HEK293 (cell line): ENCODE results near the gene PHAF1.

Experiments used
- CTCF ChIA-PET: fragments of 350-600 bp; formaldehyde crosslinking; extraction: SDS; loops from one replicate; lab custom pipeline; 2021; ENCODE audit warnings: antibody characterized with exemption; lab: Yijun Ruan, JAX
- POLR2A ChIA-PET: fragments of 300-600 bp; formaldehyde crosslinking; extraction: SDS; loops from one replicate; lab custom pipeline; 2020; ENCODE audit warnings: antibody characterized with exemption, inconsistent platforms; lab: Yijun Ruan, JAX
- H3K27ac ChIP-seq: fragments of 200-500 bp; sonication (Bioruptor generic); 2 replicates; pipeline ENCODE4 v1.5.1; 2014; ENCODE audit warnings: low read depth, low read length, control low read depth, inconsistent platforms; ENCODE audit errors: extremely low read depth
- H3K36me3 ChIP-seq, 2 experiments: fragments of 200-500 bp in 1 of 2; sonication (Bioruptor generic) in 1 of 2; 1 replicate in 1 of 2; 2 replicates in 1 of 2; pipeline ENCODE4 v1.5.1; 2014 to 2017; ENCODE audit warnings: inconsistent platforms in 2 of 2, low read length in 2 of 2; ENCODE audit not compliant: control insufficient read depth in 2 of 2, insufficient read depth in 1 of 2
- H3K4me1 ChIP-seq: fragments of 200-500 bp; sonication (Bioruptor generic); 2 replicates; pipeline ENCODE4 v1.5.1; 2014; ENCODE audit warnings: mild to moderate bottlenecking, low read length, inconsistent platforms; ENCODE audit not compliant: control insufficient read depth, insufficient read depth
- H3K4me3 ChIP-seq: 2 replicates; pipeline ENCODE4 v1.5.1; 2011; ENCODE audit warnings: low read depth, mild to moderate bottlenecking, control low read depth, low read length, moderate library complexity
- H3K9me3 ChIP-seq: fragments of 200-500 bp; sonication (Bioruptor generic); 2 replicates; pipeline ENCODE4 v1.5.1; 2014; ENCODE audit warnings: low read depth, low read length, inconsistent platforms; ENCODE audit not compliant: control insufficient read depth, insufficient read depth
- CTCF ChIP-seq: fragments of 450-650 bp; formaldehyde crosslinking; IDR thresholded peaks from 2 replicates; pipeline ENCODE4 v1.5.1; 2016; ENCODE audit warnings: missing biosample characterization, missing genetic modification characterization
- HOXD13 ChIP-seq: sonication (generic); formaldehyde crosslinking; IDR thresholded peaks from 2 replicates; pipeline ENCODE4 v1.8.0; 2022; ENCODE audit warnings: missing genetic modification reagents, borderline replicate concordance
- KLF9 ChIP-seq: fragments of 450-650 bp; formaldehyde crosslinking; IDR thresholded peaks from 2 replicates; pipeline ENCODE4 v1.5.1; 2016; ENCODE audit warnings: missing biosample characterization, missing genetic modification characterization, low read depth
- ZBTB17 ChIP-seq: fragments of 450-650 bp; formaldehyde crosslinking; IDR thresholded peaks from 2 replicates; pipeline ENCODE4 v1.5.1; 2016; ENCODE audit warnings: missing biosample characterization, missing genetic modification characterization
- ZBTB44 ChIP-seq: fragments of 450-650 bp; IDR thresholded peaks from 2 replicates; pipeline ENCODE4 v1.5.1; 2018; ENCODE audit warnings: missing biosample characterization, mild to moderate bottlenecking, missing genetic modification characterization
- ZBTB6 ChIP-seq: fragments of 450-650 bp; formaldehyde crosslinking; IDR thresholded peaks from 2 replicates; pipeline ENCODE4 v1.5.1; 2017; ENCODE audit warnings: missing biosample characterization, missing genetic modification characterization
- ZFP37 ChIP-seq: fragments of 450-650 bp; formaldehyde crosslinking; IDR thresholded peaks from 2 replicates; pipeline ENCODE4 v1.5.1; 2016; ENCODE audit warnings: missing biosample characterization, missing genetic modification characterization
- ZNF561 ChIP-seq: fragments of 450-650 bp; IDR thresholded peaks from 2 replicates; pipeline ENCODE4 v1.5.1; 2018; ENCODE audit warnings: missing biosample characterization, missing genetic modification characterization, borderline replicate concordance
- ZNF654 ChIP-seq: fragments of 450-650 bp; formaldehyde crosslinking; IDR thresholded peaks from 2 replicates; pipeline ENCODE4 v1.5.1; 2016; ENCODE audit warnings: low read depth, missing biosample characterization, missing genetic modification characterization
- ZNF660 ChIP-seq: fragments of 450-650 bp; IDR thresholded peaks from 2 replicates; pipeline ENCODE4 v1.5.1; 2018; ENCODE audit warnings: missing biosample characterization, mild to moderate bottlenecking, missing genetic modification characterization
- ZNF692 ChIP-seq: fragments of 450-650 bp; formaldehyde crosslinking; IDR thresholded peaks from 2 replicates; pipeline ENCODE4 v1.5.1; 2016; ENCODE audit warnings: missing biosample characterization, missing genetic modification characterization
- ZNF785 ChIP-seq: fragments of 450-650 bp; formaldehyde crosslinking; IDR thresholded peaks from 2 replicates; pipeline ENCODE4 v1.5.1; 2016; ENCODE audit warnings: missing biosample characterization, missing genetic modification characterization
- ZSCAN30 ChIP-seq: fragments of 450-650 bp; IDR thresholded peaks from 2 replicates; pipeline ENCODE4 v1.5.1; 2018; ENCODE audit warnings: missing biosample characterization, mild to moderate bottlenecking, missing genetic modification characterization, moderate library complexity
- TF ChIP-seq, protein P1 (sequence below): fragments of 450-650 bp; formaldehyde crosslinking; optimal IDR thresholded peaks from 2 replicates; pipeline ENCODE3; 2016; ENCODE audit warnings: missing biosample characterization, mild to moderate bottlenecking, missing genetic modification characterization
- TF ChIP-seq, protein P2 (sequence below): fragments of 450-650 bp; formaldehyde crosslinking; IDR thresholded peaks from 2 replicates; pipeline ENCODE4 v1.5.1; 2016; ENCODE audit warnings: missing biosample characterization, missing genetic modification characterization
- TF ChIP-seq, protein P3 (sequence below): fragments of 450-650 bp; formaldehyde crosslinking; IDR thresholded peaks from 2 replicates; pipeline ENCODE4 v1.5.1; 2017; ENCODE audit warnings: missing biosample characterization, mild to moderate bottlenecking, missing genetic modification characterization, moderate library complexity

Gene PHAF1

DNA sequence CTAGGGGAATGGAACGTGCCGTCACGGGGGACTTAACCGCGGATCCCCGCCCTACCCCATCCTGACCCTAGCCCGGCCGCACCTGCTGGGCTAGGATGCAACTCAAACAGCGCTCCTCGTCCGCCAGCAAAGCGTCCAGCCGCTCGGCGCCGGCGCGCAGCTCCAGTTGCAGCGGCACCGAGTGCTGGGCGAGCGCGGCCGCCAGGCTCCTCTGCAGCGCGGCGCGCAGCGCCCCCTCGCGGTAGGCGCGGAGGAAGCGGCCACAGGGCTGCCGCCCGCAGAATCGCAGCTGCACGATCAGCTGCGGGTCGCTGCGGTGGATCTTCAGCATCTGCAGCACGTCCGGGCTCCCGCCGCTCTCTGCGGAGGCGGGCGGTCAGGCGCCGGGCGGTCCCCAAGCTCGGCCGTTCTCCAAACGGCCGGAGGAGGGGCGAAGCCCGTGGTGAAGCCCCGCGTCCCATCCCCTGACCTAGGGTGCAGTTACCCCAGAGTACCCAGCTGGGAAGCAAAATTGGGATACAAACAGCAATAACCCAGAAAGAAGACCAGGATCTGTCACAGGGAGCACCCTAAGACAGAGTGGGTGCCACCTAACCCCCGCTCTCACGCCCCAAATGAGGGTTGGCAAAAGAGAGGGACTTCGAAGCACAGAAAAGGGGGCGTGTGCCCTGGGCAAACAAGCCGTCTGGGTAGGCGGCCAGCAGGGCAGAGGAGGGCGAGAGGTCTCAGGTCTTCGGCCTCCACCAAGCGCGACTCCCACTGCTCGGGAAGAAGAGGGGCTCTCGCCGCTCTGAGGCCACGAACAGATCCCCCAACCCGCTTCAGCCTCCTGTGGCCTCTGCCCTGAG is 45.8 kb downstream of the PHAF1 start:
- no peaks in the 10 kb centered on the region for H3K36me3 ChIP-seq
- TF ChIP-seq, protein P1, sequence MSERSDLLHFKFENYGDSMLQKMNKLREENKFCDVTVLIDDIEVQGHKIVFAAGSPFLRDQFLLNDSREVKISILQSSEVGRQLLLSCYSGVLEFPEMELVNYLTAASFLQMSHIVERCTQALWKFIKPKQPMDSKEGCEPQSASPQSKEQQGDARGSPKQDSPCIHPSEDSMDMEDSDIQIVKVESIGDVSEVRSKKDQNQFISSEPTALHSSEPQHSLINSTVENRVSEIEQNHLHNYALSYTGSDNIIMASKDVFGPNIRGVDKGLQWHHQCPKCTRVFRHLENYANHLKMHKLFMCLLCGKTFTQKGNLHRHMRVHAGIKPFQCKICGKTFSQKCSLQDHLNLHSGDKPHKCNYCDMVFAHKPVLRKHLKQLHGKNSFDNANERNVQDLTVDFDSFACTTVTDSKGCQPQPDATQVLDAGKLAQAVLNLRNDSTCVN (tag by site-specific recombination), result peak; percentile 43
- TF ChIP-seq ZSCAN30 (tag by site-specific recombination) (peak; percentile 95), HOXD13 (CRISPR knock-in tag) (no peak), ZNF785 (tag by site-specific recombination) (no peak), CTCF (peak; percentile 67), ZBTB17 (no peak), ZNF660 (tag by site-specific recombination) (peak; percentile 91), ZFP37 (tag by site-specific recombination) (no peak), ZBTB6 (tag by site-specific recombination) (no peak), KLF9 (peak; percentile 62), ZBTB44 (tag by site-specific recombination) (peak; percentile 93), ZNF654 (peak; percentile 15; the same call in 1 of the 2 replicates), ZNF561 (tag by site-specific recombination) (peak; percentile 83), ZNF692 (peak; percentile 26; the same call in 1 of the 2 replicates)
- TF ChIP-seq, protein P2, sequence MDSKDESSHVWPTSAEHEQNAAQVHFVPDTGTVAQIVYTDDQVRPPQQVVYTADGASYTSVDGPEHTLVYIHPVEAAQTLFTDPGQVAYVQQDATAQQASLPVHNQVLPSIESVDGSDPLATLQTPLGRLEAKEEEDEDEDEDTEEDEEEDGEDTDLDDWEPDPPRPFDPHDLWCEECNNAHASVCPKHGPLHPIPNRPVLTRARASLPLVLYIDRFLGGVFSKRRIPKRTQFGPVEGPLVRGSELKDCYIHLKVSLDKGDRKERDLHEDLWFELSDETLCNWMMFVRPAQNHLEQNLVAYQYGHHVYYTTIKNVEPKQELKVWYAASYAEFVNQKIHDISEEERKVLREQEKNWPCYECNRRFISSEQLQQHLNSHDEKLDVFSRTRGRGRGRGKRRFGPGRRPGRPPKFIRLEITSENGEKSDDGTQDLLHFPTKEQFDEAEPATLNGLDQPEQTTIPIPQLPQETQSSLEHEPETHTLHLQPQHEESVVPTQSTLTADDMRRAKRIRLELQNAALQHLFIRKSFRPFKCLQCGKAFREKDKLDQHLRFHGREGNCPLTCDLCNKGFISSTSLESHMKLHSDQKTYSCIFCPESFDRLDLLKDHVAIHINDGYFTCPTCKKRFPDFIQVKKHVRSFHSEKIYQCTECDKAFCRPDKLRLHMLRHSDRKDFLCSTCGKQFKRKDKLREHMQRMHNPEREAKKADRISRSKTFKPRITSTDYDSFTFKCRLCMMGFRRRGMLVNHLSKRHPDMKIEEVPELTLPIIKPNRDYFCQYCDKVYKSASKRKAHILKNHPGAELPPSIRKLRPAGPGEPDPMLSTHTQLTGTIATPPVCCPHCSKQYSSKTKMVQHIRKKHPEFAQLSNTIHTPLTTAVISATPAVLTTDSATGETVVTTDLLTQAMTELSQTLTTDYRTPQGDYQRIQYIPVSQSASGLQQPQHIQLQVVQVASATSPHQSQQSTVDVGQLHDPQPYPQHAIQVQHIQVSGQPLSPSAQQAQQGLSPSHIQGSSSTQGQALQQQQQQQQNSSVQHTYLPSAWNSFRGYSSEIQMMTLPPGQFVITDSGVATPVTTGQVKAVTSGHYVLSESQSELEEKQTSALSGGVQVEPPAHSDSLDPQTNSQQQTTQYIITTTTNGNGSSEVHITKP (tag by site-specific recombination), result 0 out of 2 replicates have a peak, but pooled peaks have one; percentile 18
- TF ChIP-seq, protein P3, sequence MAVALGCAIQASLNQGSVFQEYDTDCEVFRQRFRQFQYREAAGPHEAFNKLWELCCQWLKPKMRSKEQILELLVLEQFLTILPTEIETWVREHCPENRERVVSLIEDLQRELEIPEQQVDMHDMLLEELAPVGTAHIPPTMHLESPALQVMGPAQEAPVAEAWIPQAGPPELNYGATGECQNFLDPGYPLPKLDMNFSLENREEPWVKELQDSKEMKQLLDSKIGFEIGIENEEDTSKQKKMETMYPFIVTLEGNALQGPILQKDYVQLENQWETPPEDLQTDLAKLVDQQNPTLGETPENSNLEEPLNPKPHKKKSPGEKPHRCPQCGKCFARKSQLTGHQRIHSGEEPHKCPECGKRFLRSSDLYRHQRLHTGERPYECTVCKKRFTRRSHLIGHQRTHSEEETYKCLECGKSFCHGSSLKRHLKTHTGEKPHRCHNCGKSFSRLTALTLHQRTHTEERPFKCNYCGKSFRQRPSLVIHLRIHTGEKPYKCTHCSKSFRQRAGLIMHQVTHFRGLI (tag by site-specific recombination), result peak; percentile 75
- 0 out of 2 replicates have a peak, but pooled peaks cover 3% of the 10 kb centered on the region for H3K4me1 ChIP-seq
- no peaks in the 10 kb centered on the region for H3K9me3 ChIP-seq
- H3K27ac ChIP-seq, result no peak overlapping the region
- ChIA-PET CTCF (interaction anchor here (0.5 to 7.4 kb wide), 60 partner anchors 10 to 293 kb away, joined by 3 to 155 read pairs (median 5); partner anchors contain the start of genes CBFB, CES3, EXOC3L1 and NOL3), POLR2A (interaction anchor here (0.5 to 2.0 kb wide), 6 partner anchors 15 to 195 kb away, joined by 3 to 10 read pairs (median 4); partner anchors contain the start of genes CES3 and NOL3)
- H3K4me3 ChIP-seq, result no peak overlapping the region
